Measurements from ENCODE around the gene PPIL6. TPM values are rescaled to one million over a fixed set of nuclear protein-coding genes. Genes with fewer than 3 reads are reported as not detected.

Gene PPIL6
- total RNA-seq, 3 donors from 2014 or later: 2.6 to 16.5 (median 2.9) TPM

DNA sequence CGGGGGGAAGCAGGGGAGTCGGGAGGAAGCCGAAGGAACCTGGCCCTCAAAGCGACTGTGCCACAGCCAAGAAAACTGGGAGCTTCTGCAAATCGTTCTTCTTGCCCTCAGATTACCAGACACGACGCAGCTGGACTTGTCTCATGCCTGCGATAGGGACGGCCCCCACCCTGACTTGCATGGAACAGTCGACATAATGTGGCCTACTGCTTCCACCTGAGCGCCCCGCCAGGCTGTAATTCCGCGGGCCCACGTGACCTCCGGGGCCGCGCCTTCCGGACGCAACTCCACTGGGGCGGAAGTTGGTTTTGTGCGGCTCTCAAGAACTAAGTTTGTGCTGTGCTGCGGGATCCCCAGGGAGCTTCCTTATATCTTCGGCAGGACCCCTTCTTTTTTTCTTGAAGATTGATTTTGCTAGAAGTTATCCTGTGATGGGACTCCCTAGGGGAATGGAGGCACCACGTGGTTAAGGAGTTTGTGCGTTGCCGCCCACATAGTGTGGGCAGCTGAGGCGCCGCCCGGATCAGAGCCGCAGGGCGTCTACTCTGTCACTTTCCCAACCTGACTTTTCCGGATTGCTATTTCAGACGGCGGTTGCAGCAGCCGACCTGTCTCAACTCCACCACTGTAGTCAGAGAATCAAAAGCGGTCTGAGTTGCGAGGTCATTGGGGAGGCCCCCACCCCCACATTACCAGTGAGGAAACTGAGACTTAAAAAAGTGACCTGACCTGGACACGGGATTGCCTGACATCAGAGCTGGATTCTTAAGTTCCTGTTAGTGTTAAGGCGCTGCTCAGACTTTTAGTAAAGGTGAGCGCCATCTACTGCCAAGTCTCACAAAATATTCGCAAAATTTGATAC, 57.6 kb downstream of the PPIL6 start:
- intact Hi-C loops (cut with DNase I; ENCODE audit: low total_unique reads): loop anchor here (10.0 kb wide), 1 partner anchor 198 kb away; no protein-coding TSS in a partner anchor
- peak overlapping the region; percentile 65 to 95 (median 95) for H3K4me3 ChIP-seq
- peaks cover 0 to 14% of the 10 kb centered on the region in 2 donors for H3K4me1 ChIP-seq
- TF ChIP-seq POLR2A (IDR thresholded peaks at IDR 0.05) (no peak), CTCF (IDR thresholded peaks at IDR 0.05) (peak; percentile 15 to 73 (median 35)), POLR2AphosphoS5 (IDR thresholded peaks at IDR 0.05) (peak in 2 of 3 donors; percentile 42 to 69)
- H3K27ac ChIP-seq: peak overlapping the region; percentile 97 to 99
- H3K9me3 ChIP-seq: no peaks in the 10 kb centered on the region
- H3K27me3 ChIP-seq: no peaks in the 10 kb centered on the region
- no peaks in the 10 kb centered on the region for H3K36me3 ChIP-seq
- DNase-seq (ENCODE audit: low spot score in 2 of 2): peak; percentile 90 to 91

DNA sequence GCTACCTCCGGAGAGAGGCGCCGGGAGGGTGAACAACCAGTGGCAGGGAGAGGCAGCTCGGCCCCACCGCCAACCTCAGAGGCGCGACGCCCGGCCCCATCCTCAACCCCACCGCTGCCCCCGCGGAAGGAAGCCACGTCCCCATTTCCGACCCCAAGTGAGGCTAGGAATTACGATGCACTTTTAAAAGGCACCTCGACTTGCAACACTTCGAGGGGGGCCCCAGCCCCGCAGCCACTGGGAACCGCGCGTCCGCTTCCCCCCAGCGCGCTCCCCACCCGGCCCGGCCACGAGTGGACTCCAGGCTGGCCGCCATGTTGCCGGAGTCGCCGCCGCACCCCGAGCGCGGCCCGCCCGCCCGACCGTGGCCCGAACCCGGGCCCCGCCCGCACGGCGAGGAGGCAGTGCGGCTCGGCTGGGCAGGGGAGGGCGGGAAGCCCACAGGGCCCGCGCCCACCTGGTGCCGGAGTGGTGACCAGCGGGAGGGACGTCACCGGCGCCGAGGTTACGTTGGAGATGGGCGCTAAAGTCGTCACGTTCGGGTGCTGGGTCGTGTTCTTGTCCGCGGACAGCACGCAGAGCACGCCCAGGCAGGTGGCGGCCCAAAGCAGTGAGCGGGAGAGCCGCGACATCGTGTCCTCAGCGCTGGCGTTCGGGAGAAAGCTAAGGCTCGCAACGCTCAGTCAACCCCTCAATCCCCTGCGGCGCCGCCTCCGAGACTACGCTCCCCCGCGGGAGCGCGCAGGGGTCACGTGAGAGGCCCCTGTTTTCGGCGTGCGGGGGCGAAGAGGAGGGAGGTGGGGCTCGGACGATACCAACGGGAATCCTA, 58.5 kb downstream of the PPIL6 start, which contains the start of gene CD164:
TSS of gene CD164 (minus strand) at position 721 of the 829 bp plus-strand sequence. CDS start at position 632, 89 bp downstream.
- H3K36me3 ChIP-seq: no peaks in the 10 kb centered on the region
- peak; percentile 89 to 94 for DNase-seq (ENCODE audit: low spot score in 2 of 2)
- intact Hi-C loops (cut with DNase I; ENCODE audit: low total_unique reads): loop anchor here (10.0 kb wide), 1 partner anchor 197 kb away; no protein-coding TSS in a partner anchor
- H3K9me3 ChIP-seq: no peaks in the 10 kb centered on the region
- H3K4me1 ChIP-seq: peaks cover 0 to 15% of the 10 kb centered on the region in 2 donors
- H3K27me3 ChIP-seq: no peaks in the 10 kb centered on the region
- peak in 1 of 3 donors; percentile 5 for TF ChIP-seq CTCF (IDR thresholded peaks at IDR 0.05)
- peak; percentile 95 for TF ChIP-seq POLR2A (IDR thresholded peaks at IDR 0.05)
- peak; percentile 95 to 98 (median 97) for TF ChIP-seq POLR2AphosphoS5 (IDR thresholded peaks at IDR 0.05)
- H3K27ac ChIP-seq: peak within 1 kb of the TSS; percentile 97 to 99
- H3K4me3 ChIP-seq: peak within 1 kb of the TSS; percentile 65 to 95 (median 95)

DNA sequence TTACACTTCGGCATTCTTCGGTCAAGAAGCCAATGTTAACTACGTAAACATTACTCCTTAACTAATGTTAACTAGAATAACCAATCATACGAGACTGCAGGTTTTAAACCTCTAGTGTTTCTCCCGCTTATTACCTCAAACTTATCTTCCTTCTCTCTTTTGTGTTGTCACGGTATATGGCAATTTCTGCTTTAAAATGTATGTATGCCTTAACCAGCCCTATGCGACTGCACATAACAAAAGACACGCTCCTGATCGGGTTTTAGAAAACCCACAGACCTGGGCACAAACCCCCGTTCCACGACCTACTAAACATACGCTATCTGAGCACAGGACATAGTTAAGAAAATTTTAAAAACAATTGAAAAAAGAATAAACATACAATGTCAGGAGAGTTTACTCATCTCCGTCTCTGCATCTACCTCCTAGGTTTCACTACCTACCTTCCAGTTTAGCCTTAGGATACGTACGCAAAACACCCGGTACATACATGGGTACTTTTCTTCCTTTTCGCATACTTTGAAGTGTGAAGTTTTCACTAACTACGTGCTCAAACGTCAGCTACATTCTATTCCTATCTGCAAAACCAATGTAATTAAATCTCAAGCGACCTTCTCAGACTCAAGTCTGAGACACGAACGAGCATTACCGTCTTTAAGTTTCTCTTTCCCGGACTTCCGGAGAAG, 59.2 kb downstream of the PPIL6 start:
- Histone ChIP-seq H3K36me3 (no peaks in the 10 kb centered on the region), H3K27ac (peak overlapping the region; percentile 97 to 99), H3K4me3 (peak overlapping the region; percentile 65 to 95 (median 95)), H3K27me3 (no peaks in the 10 kb centered on the region), H3K4me1 (peaks cover 0 to 15% of the 10 kb centered on the region in 2 donors), H3K9me3 (no peaks in the 10 kb centered on the region)
- intact Hi-C loops (cut with DNase I; ENCODE audit: low total_unique reads): loop anchor here (10.0 kb wide), 1 partner anchor 196 kb away; no protein-coding TSS in a partner anchor
- DNase-seq (ENCODE audit: low spot score in 2 of 2): no peak
- no peak for TF ChIP-seq CTCF (IDR thresholded peaks at IDR 0.05)
- no peak for TF ChIP-seq POLR2AphosphoS5 (IDR thresholded peaks at IDR 0.05)
- no peak for TF ChIP-seq POLR2A (IDR thresholded peaks at IDR 0.05)

DNA sequence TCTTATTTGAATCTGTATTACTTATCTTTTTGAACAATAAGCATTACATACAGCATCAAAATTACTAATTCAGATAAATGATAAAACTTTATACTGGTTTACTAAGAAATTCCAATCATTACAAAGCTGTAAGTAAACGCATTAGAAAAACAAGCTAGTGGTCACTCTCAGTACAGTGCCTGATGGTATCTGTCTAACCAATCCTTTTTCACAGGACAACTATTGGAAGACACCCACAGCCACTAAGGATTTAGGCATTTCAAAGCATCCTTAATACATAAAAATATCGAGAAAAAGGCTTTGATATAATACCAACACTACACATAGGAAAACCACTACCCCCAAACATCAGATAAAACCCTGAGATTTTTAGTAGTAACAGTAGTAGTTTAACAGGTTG, 60.7 kb downstream of the PPIL6 start:
- Histone ChIP-seq H3K27me3 (no peaks in the 10 kb centered on the region), H3K4me3 (peak overlapping the region; percentile 65 to 95 (median 95)), H3K9me3 (no peaks in the 10 kb centered on the region), H3K4me1 (peaks cover 0 to 15% of the 10 kb centered on the region in 2 donors), H3K36me3 (no peaks in the 10 kb centered on the region), H3K27ac (peak overlapping the region in 1 of 2 donors; percentile 5)
- no peak for DNase-seq (ENCODE audit: low spot score in 2 of 2)
- no peak for TF ChIP-seq POLR2AphosphoS5 (IDR thresholded peaks at IDR 0.05)
- no peak for TF ChIP-seq POLR2A (IDR thresholded peaks at IDR 0.05)
- TF ChIP-seq CTCF (IDR thresholded peaks at IDR 0.05): no peak
- intact Hi-C loops (cut with DNase I; ENCODE audit: low total_unique reads): loop anchor here (10.0 kb wide), 1 partner anchor 195 kb away; no protein-coding TSS in a partner anchor
